ENCODE measurements around the gene NTN1. TPM values are rescaled to one million over a fixed set of nuclear protein-coding genes. Genes with fewer than 3 reads are reported as not detected.

Gene NTN1
- total RNA-seq, 1 experiment from 2014 or later: 4.2 TPM

GRCh38 chr17:9234389-9234945 lies 213.2 kb downstream of the NTN1 start:
- TF ChIP-seq YY1 (IDR thresholded peaks at IDR 0.05; ENCODE audit: extremely low read depth, insufficient replicate concordance, low read depth, low read length): no peak
- no peak for TF ChIP-seq ZFX (IDR thresholded peaks at IDR 0.05)
- no peak for TF ChIP-seq EZH2 (IDR thresholded peaks at IDR 0.05)
- no peak for TF ChIP-seq RAD21 (IDR thresholded peaks at IDR 0.05; ENCODE audit: low read depth)
- TF ChIP-seq CBX3 (IDR thresholded peaks at IDR 0.05; ENCODE audit: low read depth): no peak
- H3K79me2 ChIP-seq (ENCODE audit: insufficient read depth, low read length): no peaks in the 10 kb centered on the region
- no peaks in the 10 kb centered on the region for H3K9me2 ChIP-seq (ENCODE audit: insufficient read depth)
- DNase-seq (ENCODE audit: low read depth, low spot score) (no peak), ATAC-seq (no peak)
- H3K9ac ChIP-seq (ENCODE audit: low read length): no peak overlapping the region
- RAD21 ChIA-PET (ENCODE audit: low non-redundant PET in 1 of 2, low total read pairs in 2 of 2, uncharacterized antibody in 2 of 2, unreplicated experiment in 2 of 2): no interaction called here
- CTCF ChIA-PET: no interaction called here
- intact Hi-C loops (cut with micrococcal nuclease): no loop called here
- no peak overlapping the region for H3K27ac ChIP-seq (ENCODE audit: low read depth, low read length)
- POLR2A ChIA-PET: no interaction called here
- H3K36me3 ChIP-seq (ENCODE audit: control insufficient read depth in 1 of 2, insufficient read depth in 2 of 2, low read length in 2 of 2): no peaks in the 10 kb centered on the region
- no peaks in the 10 kb centered on the region for H4K20me1 ChIP-seq (ENCODE audit: insufficient read depth)
- no TSS peak for BruUV-seq (replicated peaks)
- peaks cover 5% of the 10 kb centered on the region in 2 experiments for H3K4me1 ChIP-seq (ENCODE audit: control insufficient read depth in 1 of 2, insufficient read depth in 2 of 2, low read length in 2 of 2)
- no peaks in the 10 kb centered on the region for H3K9me3 ChIP-seq (ENCODE audit: control insufficient read depth in 1 of 2, insufficient read depth in 1 of 2, low read depth in 1 of 2, low read length in 2 of 2)
- no peak overlapping the region for H3K4me3 ChIP-seq (replicated peaks in 1 of 2; ENCODE audit: low read depth in 1 of 2, low read length in 2 of 2)
- H2AFZ ChIP-seq (ENCODE audit: low read depth, low read length, poor library complexity, severe bottlenecking): no peak overlapping the region
- H3K27me3 ChIP-seq (ENCODE audit: insufficient read depth, low read length): no peaks in the 10 kb centered on the region
- H3K4me2 ChIP-seq (ENCODE audit: low read length): no peak overlapping the region

DNA sequence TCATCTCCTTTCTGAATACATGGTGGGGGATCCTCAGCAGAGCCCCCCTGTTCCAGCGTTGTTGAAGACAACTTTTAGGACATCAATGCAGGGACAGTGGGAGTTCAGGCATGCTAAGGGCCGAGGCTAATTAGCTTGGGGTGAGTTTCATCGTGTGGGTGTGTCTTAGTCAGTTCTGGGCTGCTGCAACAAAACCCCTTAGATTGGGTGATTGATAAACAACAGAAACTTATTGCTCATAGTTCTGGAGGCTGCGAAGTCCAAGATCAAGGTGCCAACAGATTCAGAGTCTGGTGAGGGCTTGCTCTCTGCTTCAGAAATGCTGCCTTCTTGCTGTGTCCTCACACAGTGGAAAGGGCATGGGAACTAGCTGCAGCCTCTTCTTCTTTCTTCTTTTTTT lies 214.0 kb downstream of the NTN1 start:
- Histone ChIP-seq H2AFZ (ENCODE audit: low read depth, low read length, poor library complexity, severe bottlenecking) (no peak overlapping the region), H3K4me2 (ENCODE audit: low read length) (no peak overlapping the region), H4K20me1 (ENCODE audit: insufficient read depth) (no peaks in the 10 kb centered on the region), H3K9me3 (ENCODE audit: control insufficient read depth in 1 of 2, insufficient read depth in 1 of 2, low read depth in 1 of 2, low read length in 2 of 2) (no peaks in the 10 kb centered on the region), H3K27me3 (ENCODE audit: insufficient read depth, low read length) (no peaks in the 10 kb centered on the region), H3K27ac (ENCODE audit: low read depth, low read length) (no peak overlapping the region), H3K4me3 (replicated peaks in 1 of 2; ENCODE audit: low read depth in 1 of 2, low read length in 2 of 2) (no peak overlapping the region), H3K79me2 (ENCODE audit: insufficient read depth, low read length) (no peaks in the 10 kb centered on the region), H3K9me2 (ENCODE audit: insufficient read depth) (no peaks in the 10 kb centered on the region), H3K36me3 (ENCODE audit: control insufficient read depth in 1 of 2, insufficient read depth in 2 of 2, low read length in 2 of 2) (no peaks in the 10 kb centered on the region), H3K4me1 (ENCODE audit: control insufficient read depth in 1 of 2, insufficient read depth in 2 of 2, low read length in 2 of 2) (peaks cover 11 to 12% of the 10 kb centered on the region in 2 experiments), H3K9ac (ENCODE audit: low read length) (no peak overlapping the region)
- RAD21 ChIA-PET (ENCODE audit: low non-redundant PET in 1 of 2, low total read pairs in 2 of 2, uncharacterized antibody in 2 of 2, unreplicated experiment in 2 of 2): no interaction called here
- TF ChIP-seq EZH2 (IDR thresholded peaks at IDR 0.05) (no peak), ZBTB33 (IDR thresholded peaks at IDR 0.05; ENCODE audit: extremely low read depth, insufficient replicate concordance, low read length) (no peak), YY1 (IDR thresholded peaks at IDR 0.05; ENCODE audit: extremely low read depth, insufficient replicate concordance, low read depth, low read length) (no peak), FOSL1 (IDR thresholded peaks at IDR 0.05; ENCODE audit: low read depth) (no peak), TCF7L2 (IDR thresholded peaks at IDR 0.05; ENCODE audit: borderline replicate concordance, extremely low read depth, insufficient read depth, insufficient read length) (no peak), REST (IDR thresholded peaks at IDR 0.05; ENCODE audit: low read depth) (no peak)
- TF ChIP-seq, protein P1, sequence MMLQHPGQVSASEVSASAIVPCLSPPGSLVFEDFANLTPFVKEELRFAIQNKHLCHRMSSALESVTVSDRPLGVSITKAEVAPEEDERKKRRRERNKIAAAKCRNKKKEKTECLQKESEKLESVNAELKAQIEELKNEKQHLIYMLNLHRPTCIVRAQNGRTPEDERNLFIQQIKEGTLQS (IDR thresholded peaks at IDR 0.05): no peak
- POLR2A ChIA-PET: no interaction called here
- CTCF ChIA-PET: no interaction called here
- intact Hi-C loops (cut with micrococcal nuclease): no loop called here
- DNase-seq (ENCODE audit: low read depth, low spot score) (no peak), ATAC-seq (no peak)
- BruUV-seq (replicated peaks): no TSS peak

Data from HCT116 (cell line).